ENCODE results near the gene MRPL4. TPM values are rescaled to one million over a fixed set of nuclear protein-coding genes. Genes with fewer than 3 reads are reported as not detected.
A peak's percentile ranks its signal among the peaks of the same experiment; 100 is the strongest.

Gene MRPL4
- total RNA-seq (100 to 1,000 TPM in 1 of 5 donors, 10 to 100 TPM in 4; 16.1 to 314 (median 58.4) TPM), polyA plus RNA-seq (10 to 100 TPM; 48.7 to 53.1 (median 51.8) TPM)
- long read RNA-seq, donor 1, transcript MRPL4-201 (9 exons, 1,455 nt), result major isoform, 11 of 13 reads
- long read RNA-seq, donor 1, partial matches to known transcripts, result 0 of 13 reads
- long read RNA-seq, donor 1, other reads (novel, unspliced or antisense), result 0 of 13 reads
- long read RNA-seq, donor 2, transcript MRPL4-201 (9 exons, 1,455 nt), result major isoform, 6 of 8 reads
- long read RNA-seq, donor 2, partial matches to known transcripts, result 0 of 8 reads
- long read RNA-seq, donor 2, other reads (novel, unspliced or antisense), result 0 of 8 reads
- long read RNA-seq, donor 3, transcript MRPL4-201 (9 exons, 1,455 nt), result major isoform, 14 of 16 reads
- long read RNA-seq, donor 3, partial matches to known transcripts, result 0 of 16 reads
- long read RNA-seq, donor 3, other reads (novel, unspliced or antisense), result 0 of 16 reads
- long read RNA-seq, donor 4, result 0 reads
- long read RNA-seq, donor 5, transcript MRPL4-201 (9 exons, 1,455 nt), result major isoform, 16 of 22 reads
- long read RNA-seq, donor 5, partial matches to known transcripts, result 0 of 22 reads
- long read RNA-seq, donor 5, other reads (novel, unspliced or antisense), result 5 of 22 reads
- long read RNA-seq, donor 6, transcript MRPL4-201 (9 exons, 1,455 nt), result major isoform, 28 of 37 reads
- long read RNA-seq, donor 6, transcript MRPL4-207 (8 exons, 1,423 nt), result minor isoform, 5 of 37 reads
- long read RNA-seq, donor 6, partial matches to known transcripts, result 0 of 37 reads
- long read RNA-seq, donor 6, other reads (novel, unspliced or antisense), result 0 of 37 reads
- long read RNA-seq, donor 7, transcript MRPL4-201 (9 exons, 1,455 nt), result major isoform, 19 of 29 reads
- long read RNA-seq, donor 7, partial matches to known transcripts, result 10 of 29 reads
- long read RNA-seq, donor 7, other reads (novel, unspliced or antisense), result 0 of 29 reads
- long read RNA-seq, donor 8, transcript MRPL4-201 (9 exons, 1,455 nt), result major isoform, 11 of 12 reads
- long read RNA-seq, donor 8, partial matches to known transcripts, result 0 of 12 reads
- long read RNA-seq, donor 8, other reads (novel, unspliced or antisense), result 0 of 12 reads
- long read RNA-seq, donor 9, transcript MRPL4-201 (9 exons, 1,455 nt), result major isoform, 11 of 21 reads
- long read RNA-seq, donor 9, partial matches to known transcripts, result 8 of 21 reads
- long read RNA-seq, donor 9, other reads (novel, unspliced or antisense), result 0 of 21 reads
- long read RNA-seq, donor 10, transcript MRPL4-201 (9 exons, 1,455 nt), result major isoform, 6 of 6 reads
- long read RNA-seq, donor 10, partial matches to known transcripts, result 0 of 6 reads
- long read RNA-seq, donor 10, other reads (novel, unspliced or antisense), result 0 of 6 reads

GRCh38 chr19:10251792-10252694, at the start of gene MRPL4:
MRPL4 (plus strand) TSS chr19:10252214; CDS start chr19:10252254, 40 bp downstream.
- no peaks in the 10 kb centered on the region for H3K9me3 ChIP-seq
- TF ChIP-seq POLR2A (IDR thresholded peaks at IDR 0.05) (peak in 1 of 4 donors; percentile 10), CTCF (IDR thresholded peaks at IDR 0.05) (peak in 1 of 7 experiments; percentile 17), EP300 (IDR thresholded peaks at IDR 0.05) (no peak), POLR2AphosphoS5 (IDR thresholded peaks at IDR 0.05) (peak; percentile 63 to 93 (median 84))
- peak within 1 kb of the TSS; percentile 86 to 93 (median 88) for H3K27ac ChIP-seq

GRCh38 chr19:10203686-10204085, 48.3 kb upstream of the MRPL4 start:
- no peaks in the 10 kb centered on the region for H3K36me3 ChIP-seq
- peaks cover 0 to 6% (median 3%) of the 10 kb centered on the region in 4 donors for H3K9me3 ChIP-seq
- H3K27me3 ChIP-seq, result no peaks in the 10 kb centered on the region
- TF ChIP-seq EP300 (IDR thresholded peaks at IDR 0.05) (no peak), POLR2A (IDR thresholded peaks at IDR 0.05) (no peak), CTCF (IDR thresholded peaks at IDR 0.05) (no peak), POLR2AphosphoS5 (IDR thresholded peaks at IDR 0.05) (no peak)
- no peak overlapping the region for H3K4me3 ChIP-seq
- DNase-seq, result no peak
- intact Hi-C loops (cut with DNase I; ENCODE audit: low total_unique reads), result no loop called here
- peaks cover 0 to 9% (median 0%) of the 10 kb centered on the region in 4 donors for H3K4me1 ChIP-seq
- no peak overlapping the region for H3K27ac ChIP-seq
- 91 to 97% (median 95%) methylated on average over 3 of the region's 3 CpGs for WGBS, 5 donors

More at GRCh38 chr19:10251792-10252694, at the start of gene MRPL4:
- Histone ChIP-seq H3K36me3 (peaks cover 27 to 37% (median 34%) of the 10 kb centered on the region in 4 donors), H3K4me1 (peaks cover 7 to 36% (median 32%) of the 10 kb centered on the region in 4 donors), H3K4me3 (peak within 1 kb of the TSS; percentile 90 to 96 (median 91)), H3K27me3 (no peaks in the 10 kb centered on the region)
- intact Hi-C loops (cut with DNase I; ENCODE audit: low total_unique reads), result loop anchor here (10.0 kb wide), 1 partner anchor 137 kb away; the partner anchor contains the start of genes EIF3G and P2RY11
- peak; percentile 95 to 99 for DNase-seq
- WGBS, 5 donors, result 0 to 1% (median 1%) methylated on average over 37 to 77 of the region's 77 CpGs

GRCh38 chr19:10205636-10206035, 46.4 kb upstream of the MRPL4 start:
- H3K36me3 ChIP-seq, result no peaks in the 10 kb centered on the region
- TF ChIP-seq POLR2A (IDR thresholded peaks at IDR 0.05) (no peak), CTCF (IDR thresholded peaks at IDR 0.05) (no peak), EP300 (IDR thresholded peaks at IDR 0.05) (no peak), POLR2AphosphoS5 (IDR thresholded peaks at IDR 0.05) (no peak)
- H3K4me3 ChIP-seq, result no peak overlapping the region
- H3K9me3 ChIP-seq, result peaks cover 0 to 6% (median 3%) of the 10 kb centered on the region in 4 donors
- no peak for DNase-seq
- intact Hi-C loops (cut with DNase I; ENCODE audit: low total_unique reads), result no loop called here
- H3K4me1 ChIP-seq, result no peaks in the 10 kb centered on the region
- no peaks in the 10 kb centered on the region for H3K27me3 ChIP-seq
- WGBS, 5 donors, result 80 to 87% (median 84%) methylated on average over 4 of the region's 4 CpGs
- no peak overlapping the region for H3K27ac ChIP-seq
